HG03442 (cell line): Measurements from ENCODE around the gene TMEM144.
"Not testable (repeated sequence)": the region's sequence is repeated elsewhere in the genome, so short reads cannot be mapped to it uniquely, and the experiment has no call there.

Experiments
- ATAC-seq: cut with Tn5 transposase; IDR thresholded peaks from one replicate; pipeline ENCODE4 v1.9.1; 2021; ENCODE audit warnings: mild to moderate bottlenecking, moderate library complexity; ENCODE audit not compliant: unreplicated experiment

Gene TMEM144

GRCh38 chr4:158190718-158191117 lies 19.6 kb upstream of the TMEM144 start:
- ATAC-seq: no peak

GRCh38 chr4:158192439-158193158 lies 17.7 kb upstream of the TMEM144 start:
- ATAC-seq: no peak

- no peak for ATAC-seq
These were observed 17.0 kb upstream of the TMEM144 start for GRCh38 chr4:158193171-158193749.

GRCh38 chr4:158195297-158195696 lies 15.0 kb upstream of the TMEM144 start:
- no peak for ATAC-seq

- no peak for ATAC-seq
These were observed 13.0 kb upstream of the TMEM144 start for GRCh38 chr4:158197194-158197776.

- ATAC-seq: no peak
These were observed 10.1 kb upstream of the TMEM144 start for GRCh38 chr4:158200214-158200613.

GRCh38 chr4:158201322-158201721 lies 9.0 kb upstream of the TMEM144 start:
- ATAC-seq: no peak

GRCh38 chr4:158201876-158202275 lies 8.4 kb upstream of the TMEM144 start:
- no peak for ATAC-seq

- ATAC-seq: no peak
These were observed 7.8 kb upstream of the TMEM144 start for GRCh38 chr4:158202481-158202880.

GRCh38 chr4:158203436-158203835 lies 6.8 kb upstream of the TMEM144 start:
- no peak for ATAC-seq

- no peak for ATAC-seq
These were observed 6.4 kb upstream of the TMEM144 start for GRCh38 chr4:158203929-158204328.

GRCh38 chr4:158208963-158209640 lies 1.2 kb upstream of the TMEM144 start:
- ATAC-seq: peak; percentile 44

- no peak for ATAC-seq
These were observed 936 bp downstream of the TMEM144 start for GRCh38 chr4:158211222-158211621.

- ATAC-seq: no peak
These were observed 3.2 kb downstream of the TMEM144 start for GRCh38 chr4:158213466-158213865.

GRCh38 chr4:158214856-158215255 lies 4.6 kb downstream of the TMEM144 start:
- ATAC-seq: no peak

GRCh38 chr4:158217763-158218162 lies 7.5 kb downstream of the TMEM144 start:
- ATAC-seq: no peak

- ATAC-seq: no peak
These were observed 9.3 kb downstream of the TMEM144 start for GRCh38 chr4:158219623-158220022.

- not testable (repeated sequence) for ATAC-seq
These were observed 14.0 kb downstream of the TMEM144 start for GRCh38 chr4:158224318-158224717.

GRCh38 chr4:158224999-158225398 lies 14.7 kb downstream of the TMEM144 start:
- ATAC-seq: not testable (repeated sequence)

- ATAC-seq: not testable (repeated sequence)
These were observed 17.6 kb downstream of the TMEM144 start for GRCh38 chr4:158227880-158228279.

GRCh38 chr4:158228399-158228798 lies 18.1 kb downstream of the TMEM144 start:
- ATAC-seq: not testable (repeated sequence)

- ATAC-seq: no peak
These were observed 19.5 kb downstream of the TMEM144 start for GRCh38 chr4:158229768-158230167.
